Stimulated activated CD4-positive, alpha-beta T cell treated with anti-CD3 and anti-CD28 coated beads, Interleukin-12 subunit alpha, Interleukin-12 subunit beta, amount 100 ng/mL, for 4 hours (primary cell): ENCODE results near the gene SUZ12.
"Not testable (repeated sequence)": the region's sequence is repeated elsewhere in the genome, so short reads cannot be mapped to it uniquely, and the experiment has no call there.

Experiments used
- DNase-seq: peaks from one replicate; pipeline ENCODE4 v3.0.0-alpha.2; 2020

SUZ12 gene

GRCh38 chr17:31964131-31964530 is 27.3 kb downstream of the SUZ12 start:
- not testable (repeated sequence) for DNase-seq

GRCh38 chr17:31967648-31968047 is 30.8 kb downstream of the SUZ12 start:
- no peak for DNase-seq

GRCh38 chr17:31970416-31970815 is 33.6 kb downstream of the SUZ12 start:
- not testable (repeated sequence) for DNase-seq

- DNase-seq, result not testable (repeated sequence)
Measured at GRCh38 chr17:31974269-31975071, 37.7 kb downstream of the SUZ12 start.

- DNase-seq, result not testable (repeated sequence)
Measured at GRCh38 chr17:31975391-31975790, 38.6 kb downstream of the SUZ12 start.

GRCh38 chr17:31991821-31992220 is 55.0 kb downstream of the SUZ12 start:
- DNase-seq, result not testable (repeated sequence)

- no peak for DNase-seq
Measured at GRCh38 chr17:31997005-31997404, 60.2 kb downstream of the SUZ12 start.

- DNase-seq, result peak; percentile 88
Measured at GRCh38 chr17:32006957-32007462, 70.2 kb downstream of the SUZ12 start, which contains the start of gene LRRC37B. LRRC37B (plus strand) TSS chr17:32007383; CDS start chr17:32021393, 14,010 bp downstream.

GRCh38 chr17:32007463-32008298 is 70.9 kb downstream of the SUZ12 start:
- DNase-seq, result peak; percentile 32

GRCh38 chr17:32009262-32009542 is 72.4 kb downstream of the SUZ12 start:
- DNase-seq, result no peak

GRCh38 chr17:32010114-32010513 is 73.3 kb downstream of the SUZ12 start:
- DNase-seq, result no peak

- no peak for DNase-seq
Measured at GRCh38 chr17:32015245-32016013, 78.6 kb downstream of the SUZ12 start.

- DNase-seq, result no peak
Measured at GRCh38 chr17:32016231-32016630, 79.4 kb downstream of the SUZ12 start.

- no peak for DNase-seq
Measured at GRCh38 chr17:32019228-32019627, 82.4 kb downstream of the SUZ12 start.

GRCh38 chr17:32020943-32021614 is 84.3 kb downstream of the SUZ12 start:
- DNase-seq, result no peak

GRCh38 chr17:32021615-32021955 is 84.8 kb downstream of the SUZ12 start:
- DNase-seq, result no peak

GRCh38 chr17:32022554-32022953 is 85.7 kb downstream of the SUZ12 start:
- not testable (repeated sequence) for DNase-seq

- DNase-seq, result not testable (repeated sequence)
Measured at GRCh38 chr17:32027271-32027670, 90.5 kb downstream of the SUZ12 start.

GRCh38 chr17:32033223-32033622 is 96.4 kb downstream of the SUZ12 start:
- no peak for DNase-seq

- DNase-seq, result not testable (repeated sequence)
Measured at GRCh38 chr17:32033812-32034211, 97.0 kb downstream of the SUZ12 start.

- not testable (repeated sequence) for DNase-seq
Measured at GRCh38 chr17:32040246-32040645, 103.4 kb downstream of the SUZ12 start.

- DNase-seq, result not testable (repeated sequence)
Measured at GRCh38 chr17:32041306-32041875, 104.6 kb downstream of the SUZ12 start.
